SU-DHL-6 (cell line): ENCODE results near the gene CLIC6.

Experiments used
- CTCF ChIP-seq: fragments of 200-600 bp; sonication (generic); IDR thresholded peaks from one replicate; pipeline ENCODE4 v1.5.1; 2017; ENCODE audit warnings: antibody characterized with exemption, mild to moderate bottlenecking, low read length, moderate library complexity; ENCODE audit not compliant: insufficient read depth, poor library complexity, severe bottlenecking
- EZH2phosphoT487 ChIP-seq: fragments of 200-600 bp; sonication (generic), shearing (Covaris generic); conservative IDR thresholded peaks from 2 replicates; pipeline ENCODE4 v1.6.1; 2018; ENCODE audit warnings: mild to moderate bottlenecking, antibody characterized with exemption, low read length, moderate library complexity, mixed read lengths

DNA sequence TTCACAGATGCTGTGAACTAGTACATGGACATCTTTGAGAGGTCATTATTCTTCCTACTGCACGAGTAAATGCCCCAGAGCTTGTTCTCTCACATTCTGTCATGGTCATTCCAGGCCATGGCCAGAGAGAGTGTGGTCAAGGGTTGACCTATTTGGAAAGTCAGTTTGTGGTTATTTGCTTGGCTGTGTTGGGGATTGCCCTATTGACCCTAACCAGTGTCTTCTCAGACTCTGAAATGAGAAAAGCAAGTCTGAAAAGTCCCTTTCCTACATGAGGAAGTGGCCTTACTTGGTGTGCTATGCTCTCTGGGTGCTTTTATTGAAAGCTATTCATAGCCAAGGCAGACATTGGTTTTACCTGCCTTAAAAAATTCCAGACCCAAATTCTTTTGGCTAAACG, 26.6 kb downstream of the CLIC6 start:
- TF ChIP-seq CTCF (no peak), EZH2phosphoT487 (no peak)
